Keratinocyte (primary cell): ENCODE measurements around the gene C1QTNF12. TPM values are rescaled to one million over a fixed set of nuclear protein-coding genes. Genes with fewer than 3 reads are reported as not detected.
A peak's percentile ranks its signal among the peaks of the same experiment; 100 is the strongest.

ENCODE experiments used
- DNase-seq: peaks from one replicate; pipeline ENCODE4 v3.0.0-alpha.2; 2011; ENCODE audit warnings: low read depth, missing footprints, low spot score
- FAIRE-seq: peaks from 2 replicates; lab custom pipeline; 2011; peaks lifted over from hg19 to GRCh38; lab: Jason Lieb, UNC
- H2AFZ ChIP-seq: 2 replicates; pipeline ENCODE4 v1.6.0; 2012; ENCODE audit warnings: low read length, control low read depth, inconsistent platforms; ENCODE audit not compliant: control insufficient read depth
- H3K27ac ChIP-seq: 2 replicates; pipeline ENCODE4 v1.5.1; 2011; ENCODE audit warnings: low read length; ENCODE audit not compliant: control insufficient read depth, insufficient read depth
- H3K27me3 ChIP-seq: 3 replicates; pipeline ENCODE4 v1.6.0; 2011; ENCODE audit warnings: low read length; ENCODE audit not compliant: control insufficient read depth, insufficient read depth; ENCODE audit errors: extremely low read depth
- H3K36me3 ChIP-seq, 2 experiments: 2 replicates in 1 of 2; 3 replicates in 1 of 2; pipeline ENCODE4 v1.5.1; 2011; ENCODE audit warnings: low read length in 2 of 2, mild to moderate bottlenecking in 1 of 2; ENCODE audit not compliant: control insufficient read depth in 2 of 2, insufficient read depth in 2 of 2; ENCODE audit errors: extremely low read depth in 1 of 2
- H3K4me1 ChIP-seq: 3 replicates; pipeline ENCODE4 v1.5.1; 2011; ENCODE audit warnings: low read length; ENCODE audit not compliant: control insufficient read depth, insufficient read depth; ENCODE audit errors: extremely low read depth
- H3K4me2 ChIP-seq: 3 replicates; pipeline ENCODE4 v1.6.0; 2011; ENCODE audit warnings: low read depth, low read length; ENCODE audit not compliant: control insufficient read depth, insufficient read depth; ENCODE audit errors: extremely low read depth
- H3K4me3 ChIP-seq, 3 experiments: fragments of 200-600 bp in 1 of 3; sonication (generic) in 1 of 3; 2 replicates in 2 of 3; 3 replicates in 1 of 3; pipeline ENCODE4 v1.5.1; 2011 to 2016; ENCODE audit warnings: low read length in 3 of 3, mild to moderate bottlenecking in 3 of 3, control low read depth in 2 of 3, inconsistent platforms in 1 of 3, low read depth in 1 of 3, mixed read lengths in 1 of 3, mixed run types in 1 of 3, moderate library complexity in 1 of 3; ENCODE audit not compliant: control insufficient read depth in 2 of 3, insufficient read depth in 2 of 3; ENCODE audit errors: extremely low read depth in 1 of 3
- H3K79me2 ChIP-seq: 2 replicates; pipeline ENCODE4 v1.6.0; 2012; ENCODE audit warnings: low read length; ENCODE audit not compliant: control insufficient read depth, insufficient read depth
- H3K9ac ChIP-seq: 3 replicates; pipeline ENCODE4 v1.6.0; 2011; ENCODE audit warnings: low read length; ENCODE audit not compliant: control insufficient read depth, insufficient read depth; ENCODE audit errors: extremely low read depth
- H3K9me1 ChIP-seq: 3 replicates; pipeline ENCODE4 v1.6.0; 2011; ENCODE audit warnings: low read length; ENCODE audit not compliant: control insufficient read depth, insufficient read depth; ENCODE audit errors: extremely low read depth
- H3K9me3 ChIP-seq: 2 replicates; pipeline ENCODE4 v1.5.1; 2012; ENCODE audit warnings: low read depth, low read length; ENCODE audit not compliant: control insufficient read depth
- H4K20me1 ChIP-seq: 3 replicates; pipeline ENCODE4 v1.6.0; 2011; ENCODE audit warnings: low read length; ENCODE audit not compliant: control insufficient read depth, insufficient read depth; ENCODE audit errors: extremely low read depth
- CTCF ChIP-seq, 3 experiments: IDR thresholded peaks in 1 of 3; conservative IDR thresholded peaks in 1 of 3; optimal IDR thresholded peaks in 1 of 3; 2 replicates in 2 of 3; 3 replicates in 1 of 3; pipeline versions ENCODE3 to v1.5.1; 2011; ENCODE audit warnings: low read length in 3 of 3, mild to moderate bottlenecking in 3 of 3, moderate library complexity in 2 of 3, control low read depth in 1 of 3, inconsistent platforms in 1 of 3; ENCODE audit not compliant: insufficient read depth in 2 of 3; ENCODE audit errors: extremely low read depth in 1 of 3
- EZH2 ChIP-seq: IDR thresholded peaks from one replicate; pipeline ENCODE4 v1.6.1; 2012; ENCODE audit warnings: inconsistent platforms, mild to moderate bottlenecking, low read length, moderate library complexity
- dilution Hi-C: fragments of 300-500 bp; cut with MboI; formaldehyde crosslinking; loops from one replicate; pipeline ENCODE4 v1.7.0; 2020; ENCODE audit warnings: low sequenced_read_pairs; ENCODE audit not compliant: extremely low pct_ligation_motif_present
- polyA plus RNA-seq, 5 experiments: library from polyadenylated mRNA; depleted of rRNA in 3 of 5; stranded (reverse) in 3 of 5; stranded (forward) in 1 of 5; unstranded in 1 of 5; fragments of >200 nt; gene quantifications; 1 replicate in 1 of 5; 2 replicates in 3 of 5; 3 replicates in 1 of 5; pipeline versions ENCODE4 v1.2.1 to v1.2.3, GENCODE V29; 2011 to 2012; ENCODE audit warnings: missing spikeins in 2 of 5, low read depth in 1 of 5, low replicate concordance in 1 of 5

Gene C1QTNF12
- polyA plus RNA-seq, 1 donor (not counting 4 experiments of a cell fraction or from before 2014, with no cell fraction given), result 0.18 TPM

GRCh38 chr1:1203561-1204424, 42.7 kb downstream of the C1QTNF12 start:
- no peaks in the 10 kb centered on the region for H4K20me1 ChIP-seq
- no peak overlapping the region for H3K4me2 ChIP-seq
- peaks cover 44% of the 10 kb centered on the region for H3K27me3 ChIP-seq
- no peak overlapping the region for H3K9ac ChIP-seq
- no peaks in the 10 kb centered on the region for H3K9me3 ChIP-seq
- H3K4me3 ChIP-seq, result no peak overlapping the region
- no peaks in the 10 kb centered on the region for H3K9me1 ChIP-seq
- dilution Hi-C loops, result no loop called here
- FAIRE-seq (no peak), DNase-seq (no peak)
- H3K27ac ChIP-seq, result no peak overlapping the region
- TF ChIP-seq CTCF (optimal IDR thresholded peaks at IDR 0.05 in 1 of 3, IDR thresholded peaks at IDR 0.05 in 1 of 3, conservative IDR thresholded peaks at IDR 0.05 in 1 of 3; ENCODE audit: extremely low read depth in 1 of 3, insufficient read depth in 2 of 3, low read length in 3 of 3) (no peak), EZH2 (no peak)
- no peak overlapping the region for H2AFZ ChIP-seq
- H3K36me3 ChIP-seq, result no peaks in the 10 kb centered on the region
- no peaks in the 10 kb centered on the region for H3K79me2 ChIP-seq
- peaks cover 6% of the 10 kb centered on the region for H3K4me1 ChIP-seq

GRCh38 chr1:1202831-1203560, 43.5 kb downstream of the C1QTNF12 start:
- FAIRE-seq (no peak), DNase-seq (peak; percentile 15)
- Histone ChIP-seq H4K20me1 (no peaks in the 10 kb centered on the region), H3K4me3 (peak overlapping the region in 1 of 3 experiments; percentile 21), H3K36me3 (no peaks in the 10 kb centered on the region), H3K9me1 (no peaks in the 10 kb centered on the region), H3K9me3 (no peaks in the 10 kb centered on the region), H3K27me3 (peaks cover 44% of the 10 kb centered on the region), H3K9ac (no peak overlapping the region), H3K79me2 (no peaks in the 10 kb centered on the region), H3K4me2 (peak overlapping the region; percentile 8), H2AFZ (no peak overlapping the region), H3K27ac (no peak overlapping the region), H3K4me1 (peaks cover 6% of the 10 kb centered on the region)
- dilution Hi-C loops, result no loop called here
- no peak for TF ChIP-seq CTCF (optimal IDR thresholded peaks at IDR 0.05 in 1 of 3, IDR thresholded peaks at IDR 0.05 in 1 of 3, conservative IDR thresholded peaks at IDR 0.05 in 1 of 3; ENCODE audit: extremely low read depth in 1 of 3, insufficient read depth in 2 of 3, low read length in 3 of 3)
- TF ChIP-seq EZH2, result no peak
